ENCODE measurements around the gene LAMP1.

- TF ChIP-seq CTCF (conservative IDR thresholded peaks at IDR 0.05; ENCODE audit: low read length) (no peak), EZH2phosphoT487 (IDR thresholded peaks at IDR 0.05; ENCODE audit: borderline replicate concordance, low read depth, low read length) (no peak)
Measured at GRCh38 chr13:113351514-113352026, 54.5 kb downstream of the LAMP1 start.

Measured in OCI-LY7 (cell line).